Tibial artery (tissue), 4 donors: ENCODE results near the gene B3GNT8.
A peak's percentile ranks its signal among the peaks of the same experiment; 100 is the strongest.

Experiments used
- DNase-seq, 2 donors: peaks; one replicate each; pipeline ENCODE4 v3.0.0-alpha.2; 2019
- H3K27ac ChIP-seq, 2 donors: fragments of 200-600 bp; sonication (generic) in 1 of 2; 1 replicate in 1 of 2; 2 replicates in 1 of 2; pipeline ENCODE4 v1.5.1; 2018 to 2019; ENCODE audit warnings: mild to moderate bottlenecking in 1 of 2
- H3K27me3 ChIP-seq, 2 donors: fragments of 200-600 bp; sonication (generic) in 1 of 2; one replicate each; pipeline versions ENCODE4 v1.5.1 to v1.6.0; 2016 to 2019
- H3K36me3 ChIP-seq, 3 donors: fragments of 200-600 bp; sonication (generic) in 2 of 3; one replicate each; pipeline ENCODE4 v1.5.1; 2016 to 2019; ENCODE audit warnings: mild to moderate bottlenecking in 2 of 3
- H3K4me1 ChIP-seq, 4 donors: fragments of 200-600 bp; sonication (generic) in 2 of 4; 1 replicate in 3 of 4; 2 replicates in 1 of 4; pipeline ENCODE4 v1.5.1; 2016 to 2019
- H3K4me3 ChIP-seq, 2 donors: fragments of 200-600 bp; sonication (generic) in 1 of 2; 1 replicate in 1 of 2; 2 replicates in 1 of 2; pipeline ENCODE4 v1.5.1; 2018 to 2019; ENCODE audit warnings: mild to moderate bottlenecking in 2 of 2
- H3K9me3 ChIP-seq, 3 donors: fragments of 200-600 bp; sonication (generic) in 1 of 3; one replicate each; pipeline ENCODE4 v1.5.1; 2016 to 2019
- intact Hi-C: fragments of 100-400 bp; cut with DNase I; formaldehyde crosslinking; loops from one replicate; pipeline ENCODE4 v1.15.0; 2023; ENCODE audit warnings: low total_unique reads
- TF ChIP-seq, protein P1 (sequence below), 2 experiments: fragments of 200-600 bp in 1 of 2; fragments of 450-650 bp in 1 of 2; IDR thresholded peaks; one replicate each; pipeline ENCODE4 v1.5.1; 2017 to 2019; ENCODE audit warnings: antibody characterized with exemption in 2 of 2, mild to moderate bottlenecking in 1 of 2, moderate library complexity in 1 of 2

B3GNT8 gene

GRCh38 chr19:41376998-41377365, 50.2 kb downstream of the B3GNT8 start:
- TF ChIP-seq, protein P1, sequence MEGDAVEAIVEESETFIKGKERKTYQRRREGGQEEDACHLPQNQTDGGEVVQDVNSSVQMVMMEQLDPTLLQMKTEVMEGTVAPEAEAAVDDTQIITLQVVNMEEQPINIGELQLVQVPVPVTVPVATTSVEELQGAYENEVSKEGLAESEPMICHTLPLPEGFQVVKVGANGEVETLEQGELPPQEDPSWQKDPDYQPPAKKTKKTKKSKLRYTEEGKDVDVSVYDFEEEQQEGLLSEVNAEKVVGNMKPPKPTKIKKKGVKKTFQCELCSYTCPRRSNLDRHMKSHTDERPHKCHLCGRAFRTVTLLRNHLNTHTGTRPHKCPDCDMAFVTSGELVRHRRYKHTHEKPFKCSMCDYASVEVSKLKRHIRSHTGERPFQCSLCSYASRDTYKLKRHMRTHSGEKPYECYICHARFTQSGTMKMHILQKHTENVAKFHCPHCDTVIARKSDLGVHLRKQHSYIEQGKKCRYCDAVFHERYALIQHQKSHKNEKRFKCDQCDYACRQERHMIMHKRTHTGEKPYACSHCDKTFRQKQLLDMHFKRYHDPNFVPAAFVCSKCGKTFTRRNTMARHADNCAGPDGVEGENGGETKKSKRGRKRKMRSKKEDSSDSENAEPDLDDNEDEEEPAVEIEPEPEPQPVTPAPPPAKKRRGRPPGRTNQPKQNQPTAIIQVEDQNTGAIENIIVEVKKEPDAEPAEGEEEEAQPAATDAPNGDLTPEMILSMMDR (IDR thresholded peaks at IDR 0.05): no peak
- peak overlapping the region; percentile 85 to 88 for H3K27ac ChIP-seq
- peaks cover 0 to 27% (median 15%) of the 10 kb centered on the region in 4 donors for H3K4me1 ChIP-seq
- H3K9me3 ChIP-seq: no peaks in the 10 kb centered on the region
- H3K27me3 ChIP-seq: no peaks in the 10 kb centered on the region
- intact Hi-C loops: no loop called here
- H3K36me3 ChIP-seq: peaks cover 0 to 8% (median 0%) of the 10 kb centered on the region in 3 donors
- H3K4me3 ChIP-seq: peak overlapping the region; percentile 61 to 78
- DNase-seq: no peak

- Histone ChIP-seq H3K36me3 (peaks cover 0 to 7% (median 0%) of the 10 kb centered on the region in 3 donors), H3K9me3 (no peaks in the 10 kb centered on the region), H3K4me1 (peaks cover 0 to 27% (median 15%) of the 10 kb centered on the region in 4 donors), H3K4me3 (peak within 1 kb of the TSS; percentile 61 to 78), H3K27ac (peak within 1 kb of the TSS; percentile 85 to 88), H3K27me3 (no peaks in the 10 kb centered on the region)
- TF ChIP-seq, protein P1 (IDR thresholded peaks at IDR 0.05): no peak
- intact Hi-C loops: no loop called here
- DNase-seq: peak; percentile 72 to 76
These were observed 50.8 kb downstream of the B3GNT8 start, which contains the start of gene TMEM91 for GRCh38 chr19:41376241-41376997. Gene TMEM91, plus strand, starts transcription at chr19:41376533. Its CDS starts 1,777 bp downstream, at chr19:41378310.
